Prostate gland (tissue), 2 donors: ENCODE results near the gene SPC24. TPM values are rescaled to one million over a fixed set of nuclear protein-coding genes. Genes with fewer than 3 reads are reported as not detected.

Experiments used
- DNase-seq: peaks from one replicate; pipeline ENCODE4 v3.0.0-alpha.2; 2019; ENCODE audit warnings: low spot score
- H3K27ac ChIP-seq, 2 donors: fragments of 200-600 bp; sonication (generic); 2 replicates each; pipeline ENCODE4 v1.5.1; 2017 to 2019
- H3K27me3 ChIP-seq: fragments of 200-600 bp; sonication (generic); replicated peaks from 2 replicates; pipeline ENCODE4 v1.5.1; 2019; ENCODE audit not compliant: insufficient read depth
- H3K36me3 ChIP-seq, 2 donors: fragments of 200-600 bp; sonication (generic); 1 replicate in 1 of 2; 2 replicates in 1 of 2; pipeline versions ENCODE4 v1.5.1 to v1.8.1; 2017 to 2019
- H3K4me1 ChIP-seq: fragments of 200-600 bp; sonication (generic); replicated peaks from 2 replicates; pipeline ENCODE4 v1.5.1; 2019
- H3K4me3 ChIP-seq, 2 donors: fragments of 200-600 bp; sonication (generic); 2 replicates each; pipeline ENCODE4 v1.5.1; 2017 to 2019
- H3K9me3 ChIP-seq: fragments of 200-600 bp; sonication (generic); 2 replicates; pipeline ENCODE4 v1.5.1; 2017
- POLR2A ChIP-seq: fragments of 450-650 bp; IDR thresholded peaks from one replicate; pipeline ENCODE4 v1.6.1; 2016; ENCODE audit warnings: antibody characterized with exemption, mild to moderate bottlenecking
- POLR2AphosphoS5 ChIP-seq: sonication (generic); formaldehyde crosslinking; IDR thresholded peaks from one replicate; pipeline ENCODE4 v1.6.1; 2017; ENCODE audit warnings: antibody characterized with exemption
- WGBS: methylation state at CpG from one replicate; pipeline ENCODE4 v1.1.5; 2018; 5-methylcytosine and 5-hydroxymethylcytosine counted together
- intact Hi-C: fragments of 100-400 bp; cut with DNase I; formaldehyde crosslinking; loops from one replicate; pipeline ENCODE4 v1.14.2; 2022
- total RNA-seq, 2 donors: library from RNA; depleted of rRNA; stranded (reverse); fragments of >200 nt; gene quantifications; one replicate each; pipeline ENCODE4 v1.1.0, GENCODE V29; 2016
- TF ChIP-seq, protein P1 (sequence below), 4 experiments: fragments of 200-600 bp in 2 of 4; fragments of 450-650 bp in 2 of 4; sonication (generic) in 2 of 4; IDR thresholded peaks; 1 replicate in 3 of 4; 2 replicates in 1 of 4; pipeline ENCODE4 v1.5.1; 2016 to 2019; ENCODE audit warnings: antibody characterized with exemption in 4 of 4, mild to moderate bottlenecking in 2 of 4, moderate library complexity in 2 of 4

Gene SPC24
- total RNA-seq, 2 donors from 2014 or later, result 0.73 to 5.0 TPM

DNA sequence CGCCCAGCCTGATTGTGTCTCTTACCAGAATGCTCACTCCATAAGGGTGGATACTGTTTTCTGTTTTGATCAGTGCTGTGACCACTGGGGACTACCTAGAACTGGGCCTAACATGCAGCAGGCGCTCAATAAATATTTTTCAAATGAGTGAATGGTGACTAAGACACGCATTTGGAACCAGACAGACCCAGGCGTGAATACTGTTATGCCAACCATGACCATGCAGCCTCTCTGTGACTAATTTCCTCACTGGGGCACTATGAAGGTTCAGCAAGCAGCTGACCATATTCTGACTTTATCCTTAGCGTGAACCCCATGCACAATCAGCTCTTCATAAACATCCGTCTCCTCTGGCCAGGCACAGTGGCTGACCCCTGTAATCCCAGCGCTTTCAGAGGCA, 13.0 kb upstream of the SPC24 start:
- no peak for TF ChIP-seq POLR2AphosphoS5
- TF ChIP-seq, protein P1, sequence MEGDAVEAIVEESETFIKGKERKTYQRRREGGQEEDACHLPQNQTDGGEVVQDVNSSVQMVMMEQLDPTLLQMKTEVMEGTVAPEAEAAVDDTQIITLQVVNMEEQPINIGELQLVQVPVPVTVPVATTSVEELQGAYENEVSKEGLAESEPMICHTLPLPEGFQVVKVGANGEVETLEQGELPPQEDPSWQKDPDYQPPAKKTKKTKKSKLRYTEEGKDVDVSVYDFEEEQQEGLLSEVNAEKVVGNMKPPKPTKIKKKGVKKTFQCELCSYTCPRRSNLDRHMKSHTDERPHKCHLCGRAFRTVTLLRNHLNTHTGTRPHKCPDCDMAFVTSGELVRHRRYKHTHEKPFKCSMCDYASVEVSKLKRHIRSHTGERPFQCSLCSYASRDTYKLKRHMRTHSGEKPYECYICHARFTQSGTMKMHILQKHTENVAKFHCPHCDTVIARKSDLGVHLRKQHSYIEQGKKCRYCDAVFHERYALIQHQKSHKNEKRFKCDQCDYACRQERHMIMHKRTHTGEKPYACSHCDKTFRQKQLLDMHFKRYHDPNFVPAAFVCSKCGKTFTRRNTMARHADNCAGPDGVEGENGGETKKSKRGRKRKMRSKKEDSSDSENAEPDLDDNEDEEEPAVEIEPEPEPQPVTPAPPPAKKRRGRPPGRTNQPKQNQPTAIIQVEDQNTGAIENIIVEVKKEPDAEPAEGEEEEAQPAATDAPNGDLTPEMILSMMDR (IDR thresholded peaks at IDR 0.05), result no peak
- TF ChIP-seq POLR2A, result no peak
- no peak overlapping the region for H3K27ac ChIP-seq
- no peak for DNase-seq
- no peaks in the 10 kb centered on the region for H3K27me3 ChIP-seq
- no peaks in the 10 kb centered on the region for H3K9me3 ChIP-seq
- H3K36me3 ChIP-seq, result peaks cover 4 to 5% of the 10 kb centered on the region in 2 donors
- no peaks in the 10 kb centered on the region for H3K4me1 ChIP-seq
- intact Hi-C loops, result no loop called here
- no peak overlapping the region for H3K4me3 ChIP-seq
- 90% methylated on average over 7 of the region's 7 CpGs for WGBS

DNA sequence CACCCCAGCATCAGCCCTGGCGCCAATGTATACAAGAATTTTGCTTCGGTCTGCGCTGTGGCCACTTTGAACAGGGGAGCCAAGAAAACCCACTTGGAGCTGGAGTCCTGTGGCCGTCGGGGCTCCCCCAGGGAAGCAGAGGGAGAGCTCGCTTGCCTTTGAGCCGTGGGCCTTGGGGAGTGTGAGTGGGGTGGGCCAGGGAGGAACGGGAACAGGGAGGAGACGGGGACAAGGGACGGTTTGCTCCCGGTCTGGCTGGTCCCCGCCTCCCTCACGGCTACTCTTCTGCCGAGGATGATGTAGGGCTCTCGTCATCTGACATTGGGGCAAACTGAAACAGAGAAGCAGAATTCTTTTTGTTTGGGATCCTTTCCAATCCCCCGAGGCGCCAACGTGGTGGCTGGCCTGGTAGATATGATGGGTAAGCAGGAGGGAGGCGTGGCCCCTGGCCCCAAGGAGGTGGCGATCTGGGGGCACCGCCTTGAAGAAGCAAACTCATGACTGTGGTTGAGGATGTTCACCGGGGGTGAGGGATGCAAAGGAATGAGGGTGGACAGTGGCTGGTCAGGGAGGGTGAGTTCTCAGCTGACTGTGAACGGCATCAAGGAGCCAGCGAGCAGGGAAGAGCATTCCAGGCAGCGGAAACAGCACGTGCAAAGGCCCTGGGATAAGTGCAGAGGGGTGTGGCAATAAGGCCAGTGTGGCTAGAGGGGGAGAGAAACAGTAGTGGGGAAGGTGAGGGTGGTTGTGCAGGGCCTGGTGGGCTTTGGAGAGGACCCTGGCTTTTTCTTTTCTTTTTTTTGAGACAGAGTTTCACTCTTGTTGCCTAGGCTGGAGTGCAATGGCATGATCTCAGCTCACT, 10.9 kb upstream of the SPC24 start:
- no peak for DNase-seq
- H3K4me3 ChIP-seq, result no peak overlapping the region
- no peak for TF ChIP-seq POLR2AphosphoS5
- TF ChIP-seq, protein P1 (IDR thresholded peaks at IDR 0.05), result no peak
- TF ChIP-seq POLR2A, result no peak
- intact Hi-C loops, result no loop called here
- peaks cover 4 to 5% of the 10 kb centered on the region in 2 donors for H3K36me3 ChIP-seq
- 41% methylated on average over 26 of the region's 26 CpGs for WGBS
- H3K27me3 ChIP-seq, result no peaks in the 10 kb centered on the region
- H3K9me3 ChIP-seq, result no peaks in the 10 kb centered on the region
- H3K4me1 ChIP-seq, result no peaks in the 10 kb centered on the region
- H3K27ac ChIP-seq, result peak overlapping the region; percentile 72 to 78

DNA sequence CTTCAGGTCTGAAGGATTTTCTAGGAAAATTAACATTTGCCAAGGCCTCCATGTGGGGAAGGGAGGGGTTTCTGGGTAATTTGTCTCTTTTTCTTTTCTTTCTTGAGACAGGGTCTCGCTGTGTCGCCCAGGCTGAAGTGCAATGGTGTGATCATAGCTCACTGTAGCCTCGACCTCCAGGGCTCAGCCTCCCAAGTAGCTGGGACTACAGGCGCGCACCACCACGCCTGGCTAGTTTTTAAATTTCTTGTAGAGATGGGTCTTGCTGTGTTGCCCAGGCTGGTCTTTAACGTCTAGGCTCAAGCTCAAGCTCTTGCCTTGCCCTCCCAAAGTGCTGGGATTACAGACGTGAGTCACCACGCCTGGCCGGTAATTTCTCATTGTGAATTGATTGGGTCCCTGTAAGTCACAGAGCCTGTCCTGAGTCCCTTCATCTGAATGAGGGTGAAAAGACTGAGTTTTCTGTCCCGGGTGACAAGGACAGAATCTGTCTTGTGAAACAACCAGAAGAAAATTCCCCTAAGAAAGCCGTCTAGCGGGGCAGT, 10.0 kb upstream of the SPC24 start:
- Histone ChIP-seq H3K27me3 (no peaks in the 10 kb centered on the region), H3K9me3 (no peaks in the 10 kb centered on the region), H3K4me1 (no peaks in the 10 kb centered on the region), H3K4me3 (no peak overlapping the region), H3K27ac (peak overlapping the region; percentile 72 to 78), H3K36me3 (peaks cover 4 to 5% of the 10 kb centered on the region in 2 donors)
- intact Hi-C loops, result loop anchor here (2.0 kb wide), 1 partner anchor 23 kb away; no protein-coding TSS in a partner anchor
- no peak for DNase-seq
- 74% methylated on average over 13 of the region's 13 CpGs for WGBS
- TF ChIP-seq, protein P1 (IDR thresholded peaks at IDR 0.05), result no peak
- no peak for TF ChIP-seq POLR2A
- TF ChIP-seq POLR2AphosphoS5, result no peak

DNA sequence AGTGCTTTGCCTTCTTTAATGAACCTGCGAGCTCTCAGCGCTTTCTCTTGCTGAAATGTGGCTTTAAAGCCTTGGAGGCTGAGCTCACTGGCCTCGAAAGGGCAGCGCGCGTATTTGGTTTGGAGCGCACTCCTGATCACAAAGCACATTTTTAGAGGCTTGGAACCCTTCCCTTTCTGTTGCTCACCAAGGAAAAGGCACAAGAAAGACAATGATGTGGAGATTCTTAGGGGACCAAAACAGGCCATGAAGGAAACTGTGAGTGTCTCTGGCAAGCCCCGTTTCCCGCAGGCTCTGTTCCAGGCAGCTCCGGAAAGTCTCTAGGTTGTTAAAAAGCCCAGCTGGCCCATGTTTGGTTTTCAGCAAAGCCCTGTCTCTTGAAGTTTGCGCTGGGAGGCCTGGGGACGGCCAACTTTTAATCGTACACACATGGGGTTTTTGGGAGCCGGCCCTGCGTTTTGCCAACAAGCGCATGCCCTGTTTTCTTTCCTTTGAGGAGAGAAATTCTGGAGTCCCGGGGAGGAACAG, 9.4 kb upstream of the SPC24 start:
- Histone ChIP-seq H3K27me3 (no peaks in the 10 kb centered on the region), H3K9me3 (no peaks in the 10 kb centered on the region), H3K4me3 (no peak overlapping the region), H3K27ac (peak overlapping the region; percentile 72 to 78), H3K36me3 (peaks cover 1 to 4% of the 10 kb centered on the region in 2 donors), H3K4me1 (no peaks in the 10 kb centered on the region)
- TF ChIP-seq, protein P1 (IDR thresholded peaks at IDR 0.05), result no peak
- TF ChIP-seq POLR2AphosphoS5, result peak; percentile 43
- DNase-seq, result peak; percentile 19
- WGBS, result 39% methylated on average over 17 of the region's 17 CpGs
- intact Hi-C loops, result loop anchor here (2.0 kb wide), 1 partner anchor 22 kb away; no protein-coding TSS in a partner anchor
